ENCODE measurements around the gene AFF3. TPM values are rescaled to one million over a fixed set of nuclear protein-coding genes. Genes with fewer than 3 reads are reported as not detected.
A peak's percentile ranks its signal among the peaks of the same experiment; 100 is the strongest.

The AFF3 gene
- total RNA-seq, 1 donor from 2014 or later = 7.3 TPM

DNA sequence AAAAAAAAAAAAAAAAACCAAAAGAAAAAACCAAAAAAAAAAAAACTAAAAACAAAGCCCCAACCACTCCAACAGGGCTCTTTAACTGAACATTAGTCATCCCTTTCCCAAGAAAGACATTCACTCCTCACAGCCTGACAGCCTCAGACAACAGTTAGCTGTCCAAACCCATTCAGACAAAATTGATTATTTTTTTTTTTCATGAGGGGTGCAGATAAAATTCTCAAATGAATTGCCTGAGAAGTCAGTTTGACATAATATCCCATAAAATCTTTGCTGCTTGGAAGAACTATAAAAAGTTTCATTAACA is 446.5 kb downstream of the AFF3 start:
- DNase-seq (ENCODE audit: low spot score, unreplicated experiment) = no peak
- Mint-ChIP-seq H3K4me1 (ENCODE audit: low read depth) (peaks cover 3% of the 10 kb centered on the region), H3K4me3 (ENCODE audit: low read depth) (no peak overlapping the region), H3K27me3 (peaks cover 6% of the 10 kb centered on the region), H3K9me3 (ENCODE audit: low read depth) (no peaks in the 10 kb centered on the region), H3K27ac (no peak overlapping the region), H3K36me3 (ENCODE audit: insufficient read depth) (no peaks in the 10 kb centered on the region)
- TF ChIP-seq, protein P1, sequence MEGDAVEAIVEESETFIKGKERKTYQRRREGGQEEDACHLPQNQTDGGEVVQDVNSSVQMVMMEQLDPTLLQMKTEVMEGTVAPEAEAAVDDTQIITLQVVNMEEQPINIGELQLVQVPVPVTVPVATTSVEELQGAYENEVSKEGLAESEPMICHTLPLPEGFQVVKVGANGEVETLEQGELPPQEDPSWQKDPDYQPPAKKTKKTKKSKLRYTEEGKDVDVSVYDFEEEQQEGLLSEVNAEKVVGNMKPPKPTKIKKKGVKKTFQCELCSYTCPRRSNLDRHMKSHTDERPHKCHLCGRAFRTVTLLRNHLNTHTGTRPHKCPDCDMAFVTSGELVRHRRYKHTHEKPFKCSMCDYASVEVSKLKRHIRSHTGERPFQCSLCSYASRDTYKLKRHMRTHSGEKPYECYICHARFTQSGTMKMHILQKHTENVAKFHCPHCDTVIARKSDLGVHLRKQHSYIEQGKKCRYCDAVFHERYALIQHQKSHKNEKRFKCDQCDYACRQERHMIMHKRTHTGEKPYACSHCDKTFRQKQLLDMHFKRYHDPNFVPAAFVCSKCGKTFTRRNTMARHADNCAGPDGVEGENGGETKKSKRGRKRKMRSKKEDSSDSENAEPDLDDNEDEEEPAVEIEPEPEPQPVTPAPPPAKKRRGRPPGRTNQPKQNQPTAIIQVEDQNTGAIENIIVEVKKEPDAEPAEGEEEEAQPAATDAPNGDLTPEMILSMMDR (IDR thresholded peaks at IDR 0.05; ENCODE audit: unreplicated experiment) = no peak

DNA sequence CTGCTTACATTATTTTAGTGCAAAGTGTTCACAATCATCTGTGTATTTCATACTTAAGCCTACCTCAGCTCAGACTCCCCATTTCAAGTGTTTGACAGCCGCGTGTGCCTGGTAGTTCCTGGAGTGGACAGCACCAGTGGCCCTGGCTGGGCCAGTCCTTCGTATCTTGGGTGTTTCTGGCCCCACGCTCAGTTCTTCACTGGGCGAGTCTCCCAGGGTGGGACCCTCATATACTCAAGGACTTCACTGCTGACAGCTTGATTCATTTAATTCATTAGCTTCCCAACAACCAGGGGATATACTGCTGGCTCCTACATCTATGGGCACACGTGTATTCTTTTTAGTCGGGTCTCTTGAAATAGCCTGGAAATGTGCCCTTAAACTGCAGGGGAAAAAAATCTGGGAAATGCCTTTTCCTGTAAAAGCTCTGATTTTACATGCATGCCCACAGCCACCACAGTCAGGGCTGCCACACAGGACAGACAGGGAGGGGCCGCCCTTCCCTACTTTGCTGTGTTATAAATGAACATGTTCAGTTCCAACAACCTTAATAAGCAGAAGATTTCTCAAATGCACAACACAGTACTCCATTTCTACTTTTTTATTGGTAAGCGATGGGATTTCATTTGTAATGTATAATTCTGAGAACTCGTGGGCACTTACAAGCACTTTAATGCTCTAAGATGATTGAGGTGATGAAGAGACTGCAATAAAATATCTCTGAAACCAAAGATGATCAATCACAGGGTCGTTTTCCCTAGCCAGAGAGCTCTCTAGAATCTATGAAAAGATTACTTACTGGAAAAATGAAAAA is 447.1 kb downstream of the AFF3 start:
- no peak overlapping the region for H3K4me3 Mint-ChIP-seq (ENCODE audit: low read depth)
- H3K4me1 Mint-ChIP-seq (ENCODE audit: low read depth) = peaks cover 3% of the 10 kb centered on the region
- H3K27me3 Mint-ChIP-seq = peaks cover 6% of the 10 kb centered on the region
- no peak for DNase-seq (ENCODE audit: low spot score, unreplicated experiment)
- H3K36me3 Mint-ChIP-seq (ENCODE audit: insufficient read depth) = no peaks in the 10 kb centered on the region
- TF ChIP-seq, protein P1 (IDR thresholded peaks at IDR 0.05; ENCODE audit: unreplicated experiment) = no peak
- no peak overlapping the region for H3K27ac Mint-ChIP-seq
- no peaks in the 10 kb centered on the region for H3K9me3 Mint-ChIP-seq (ENCODE audit: low read depth)

DNA sequence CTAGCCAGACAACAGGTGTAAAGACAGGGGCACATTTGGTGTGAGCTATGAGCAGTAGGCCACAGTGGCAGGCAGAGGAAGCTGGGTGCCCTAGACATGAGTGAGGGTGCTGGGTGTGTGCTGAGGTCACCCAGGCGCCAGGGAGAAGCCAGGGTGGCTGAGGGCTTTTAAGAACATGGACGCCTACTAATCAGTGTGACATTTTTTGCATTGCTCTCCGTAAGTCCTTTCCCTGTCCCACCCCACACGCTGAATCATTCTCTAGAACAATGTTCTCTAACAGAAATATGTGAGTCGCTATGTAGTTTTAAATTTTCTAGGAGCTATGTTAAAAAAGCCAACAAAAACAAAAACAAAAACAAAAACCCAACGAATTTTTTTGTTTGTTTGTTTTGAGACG is 448.1 kb downstream of the AFF3 start:
- DNase-seq (ENCODE audit: low spot score, unreplicated experiment) = no peak
- Mint-ChIP-seq H3K4me3 (ENCODE audit: low read depth) (no peak overlapping the region), H3K4me1 (ENCODE audit: low read depth) (peaks cover 3% of the 10 kb centered on the region), H3K9me3 (ENCODE audit: low read depth) (no peaks in the 10 kb centered on the region), H3K27me3 (peaks cover 2% of the 10 kb centered on the region), H3K36me3 (ENCODE audit: insufficient read depth) (no peaks in the 10 kb centered on the region), H3K27ac (no peak overlapping the region)
- TF ChIP-seq, protein P1 (IDR thresholded peaks at IDR 0.05; ENCODE audit: unreplicated experiment) = no peak

DNA sequence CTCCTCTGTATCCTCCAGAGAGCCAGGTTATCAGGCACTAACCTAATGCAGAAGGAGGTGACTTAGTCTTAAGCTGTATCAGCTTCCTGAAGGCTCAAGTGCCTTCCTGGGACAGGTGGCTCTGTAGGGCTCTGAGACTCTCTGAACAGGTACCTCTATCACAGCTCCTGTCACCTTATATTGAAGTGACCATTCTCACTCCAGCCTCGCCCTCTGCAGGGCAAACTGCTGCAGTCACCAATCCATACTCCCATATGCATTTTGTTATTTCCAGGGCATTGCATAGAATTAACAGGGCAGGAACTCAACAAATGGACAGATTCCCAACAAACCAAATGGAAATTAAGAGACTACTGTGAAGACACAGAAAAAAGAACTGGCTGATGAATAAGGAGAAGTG is 449.6 kb downstream of the AFF3 start:
- H3K36me3 Mint-ChIP-seq (ENCODE audit: insufficient read depth) = no peaks in the 10 kb centered on the region

DNA sequence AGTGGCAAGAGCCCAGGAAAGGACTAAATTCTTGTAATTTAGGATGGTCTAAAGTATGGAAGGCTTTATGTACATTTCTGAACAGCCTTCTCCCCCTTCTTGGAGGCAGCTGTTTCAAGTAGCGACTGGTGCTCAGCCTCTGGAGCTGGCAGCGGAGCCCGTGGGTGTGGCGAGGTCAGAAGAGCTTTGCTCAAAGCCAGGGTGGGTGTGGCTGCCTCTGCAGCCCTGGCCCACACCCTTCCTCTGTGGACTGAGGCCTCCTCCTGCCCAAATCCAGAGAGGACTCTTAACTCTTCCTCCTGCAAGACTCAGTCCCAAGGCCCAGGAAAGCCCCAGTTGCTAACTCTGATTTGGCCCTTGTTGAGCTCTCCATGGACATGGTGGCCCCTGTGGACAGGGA is 450.5 kb downstream of the AFF3 start:
- Mint-ChIP-seq H3K4me3 (ENCODE audit: low read depth) (no peak overlapping the region), H3K36me3 (ENCODE audit: insufficient read depth) (no peaks in the 10 kb centered on the region), H3K27me3 (no peaks in the 10 kb centered on the region), H3K9me3 (ENCODE audit: low read depth) (no peaks in the 10 kb centered on the region), H3K27ac (no peak overlapping the region), H3K4me1 (ENCODE audit: low read depth) (peaks cover 3% of the 10 kb centered on the region)
- DNase-seq (ENCODE audit: low spot score, unreplicated experiment) = no peak
- TF ChIP-seq, protein P1 (IDR thresholded peaks at IDR 0.05; ENCODE audit: unreplicated experiment) = no peak

More for the DNA sequence above, 449.6 kb downstream of the AFF3 start:
- no peak for DNase-seq (ENCODE audit: low spot score, unreplicated experiment)
- H3K4me3 Mint-ChIP-seq (ENCODE audit: low read depth) = no peak overlapping the region
- H3K27ac Mint-ChIP-seq = no peak overlapping the region
- H3K4me1 Mint-ChIP-seq (ENCODE audit: low read depth) = peaks cover 3% of the 10 kb centered on the region
- H3K9me3 Mint-ChIP-seq (ENCODE audit: low read depth) = no peaks in the 10 kb centered on the region
- TF ChIP-seq, protein P1 (IDR thresholded peaks at IDR 0.05; ENCODE audit: unreplicated experiment) = peak; percentile 35
- H3K27me3 Mint-ChIP-seq = no peaks in the 10 kb centered on the region

Measured in progenitor cell of endocrine pancreas (in vitro differentiated cells).